ACC112 (cell line): ENCODE measurements around the gene ACTR2.

Experiments used
- H2AFZ ChIP-seq: fragments of 200-600 bp; sonication (generic); one replicate; pipeline ENCODE4 v1.6.0; 2017; ENCODE audit warnings: antibody characterized with exemption, low read length; ENCODE audit not compliant: unreplicated experiment
- H3K27ac ChIP-seq: fragments of 200-600 bp; sonication (generic); 2 replicates; pipeline ENCODE4 v1.5.1; 2014; ENCODE audit warnings: low read depth, mild to moderate bottlenecking, antibody characterized with exemption, low read length, moderate library complexity
- H3K27me3 ChIP-seq: fragments of 200-600 bp; sonication (generic); 2 replicates; pipeline ENCODE4 v1.6.1; 2014; ENCODE audit warnings: mild to moderate bottlenecking, antibody characterized with exemption, low read length, moderate library complexity, mixed read lengths; ENCODE audit not compliant: insufficient read depth
- H3K36me3 ChIP-seq: fragments of 200-600 bp; sonication (generic); 2 replicates; pipeline ENCODE4 v1.6.1; 2016; ENCODE audit warnings: mild to moderate bottlenecking, antibody characterized with exemption, low read length, moderate library complexity, mixed read lengths; ENCODE audit not compliant: insufficient read depth
- H3K4me1 ChIP-seq: fragments of 200-600 bp; sonication (generic); one replicate; pipeline ENCODE4 v1.6.1; 2016; ENCODE audit warnings: low read length, mixed read lengths; ENCODE audit not compliant: insufficient read depth, unreplicated experiment, control insufficient read depth
- H3K4me3 ChIP-seq: fragments of 200-600 bp; sonication (generic); 2 replicates; pipeline ENCODE4 v1.5.1; 2014; ENCODE audit warnings: mild to moderate bottlenecking, low read depth, low read length
- H3K79me2 ChIP-seq: fragments of 200-600 bp; sonication (generic); one replicate; pipeline ENCODE4 v1.6.0; 2016; ENCODE audit warnings: low read length; ENCODE audit not compliant: control insufficient read depth, unreplicated experiment, insufficient read depth

The ACTR2 gene

DNA sequence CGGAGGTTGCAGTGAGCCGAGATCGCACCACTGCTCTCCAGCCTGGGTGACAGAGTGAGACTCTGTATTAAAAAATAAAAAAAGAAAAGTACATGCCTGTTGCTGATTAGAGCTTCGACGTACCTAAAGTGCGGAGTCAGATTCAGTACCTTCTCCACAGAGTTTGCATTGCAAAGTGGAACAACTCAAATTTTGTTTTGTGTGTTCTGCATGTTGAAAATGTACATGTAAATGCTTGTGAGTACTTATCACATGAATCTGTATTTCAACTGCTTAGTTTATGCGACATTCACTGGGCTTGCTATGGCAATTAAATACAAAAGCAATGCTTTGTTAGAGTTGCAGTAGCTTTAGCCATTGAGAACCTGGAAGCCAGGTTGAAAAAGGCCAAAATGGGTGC lies 36.4 kb downstream of the ACTR2 start:
- Histone ChIP-seq H3K79me2 (peaks cover 16% of the 10 kb centered on the region), H2AFZ (no peak overlapping the region), H3K4me3 (no peak overlapping the region), H3K27me3 (no peaks in the 10 kb centered on the region), H3K4me1 (peaks cover 5% of the 10 kb centered on the region), H3K27ac (no peak overlapping the region), H3K36me3 (peaks cover 18% of the 10 kb centered on the region)

GRCh38 chr2:65264821-65265670 lies 37.4 kb downstream of the ACTR2 start:
- no peak overlapping the region for H3K4me3 ChIP-seq
- H3K36me3 ChIP-seq = peaks cover 18% of the 10 kb centered on the region
- no peak overlapping the region for H2AFZ ChIP-seq

GRCh38 chr2:65265671-65266045 lies 38.0 kb downstream of the ACTR2 start:
- H3K79me2 ChIP-seq = peaks cover 6% of the 10 kb centered on the region
- no peak overlapping the region for H3K4me3 ChIP-seq
- H3K27me3 ChIP-seq = no peaks in the 10 kb centered on the region
- peaks cover 18% of the 10 kb centered on the region for H3K36me3 ChIP-seq
- peaks cover 5% of the 10 kb centered on the region for H3K4me1 ChIP-seq
- no peak overlapping the region for H3K27ac ChIP-seq
- H2AFZ ChIP-seq = no peak overlapping the region

More at GRCh38 chr2:65264821-65265670, 37.4 kb downstream of the ACTR2 start:
- no peaks in the 10 kb centered on the region for H3K27me3 ChIP-seq
- no peak overlapping the region for H3K27ac ChIP-seq
- H3K79me2 ChIP-seq = peaks cover 10% of the 10 kb centered on the region
- peaks cover 5% of the 10 kb centered on the region for H3K4me1 ChIP-seq

- Histone ChIP-seq H3K27me3 (no peaks in the 10 kb centered on the region), H3K4me1 (no peaks in the 10 kb centered on the region), H3K36me3 (peaks cover 14% of the 10 kb centered on the region; the same call in 1 of the 2 replicates), H2AFZ (no peak overlapping the region), H3K4me3 (no peak overlapping the region), H3K27ac (no peak overlapping the region), H3K79me2 (peaks cover 6% of the 10 kb centered on the region)
These were observed 39.4 kb downstream of the ACTR2 start for GRCh38 chr2:65267008-65267407.

DNA sequence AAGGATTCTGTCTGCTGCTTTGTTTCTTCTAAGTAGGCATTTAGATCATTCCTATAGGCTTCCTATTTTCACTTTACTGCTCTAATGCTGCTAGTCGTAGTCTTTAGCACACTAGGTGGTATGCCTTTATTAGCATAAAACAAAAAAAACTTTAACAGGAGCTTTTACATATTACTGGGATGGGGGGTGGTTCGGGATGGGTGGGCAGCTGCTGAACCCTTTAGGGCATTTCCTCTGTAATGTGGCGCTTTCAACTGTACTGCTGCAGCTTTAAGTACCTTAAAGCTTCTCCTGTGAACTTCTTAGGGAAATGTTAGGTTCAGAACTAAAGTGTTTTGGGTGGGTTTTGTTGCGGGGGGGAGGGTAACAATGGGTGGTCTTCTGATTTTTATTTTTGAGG lies 41.3 kb downstream of the ACTR2 start:
- H3K4me1 ChIP-seq = no peaks in the 10 kb centered on the region
- H3K27me3 ChIP-seq = no peaks in the 10 kb centered on the region
- H3K27ac ChIP-seq = no peak overlapping the region
- H3K4me3 ChIP-seq = no peak overlapping the region
- no peak overlapping the region for H2AFZ ChIP-seq
- peaks cover 6% of the 10 kb centered on the region for H3K79me2 ChIP-seq
- H3K36me3 ChIP-seq = peaks cover 12% of the 10 kb centered on the region; the same call in 1 of the 2 replicates

GRCh38 chr2:65273344-65273743 lies 45.7 kb downstream of the ACTR2 start:
- Histone ChIP-seq H3K27me3 (no peaks in the 10 kb centered on the region), H2AFZ (no peak overlapping the region), H3K36me3 (no peaks in the 10 kb centered on the region), H3K4me1 (peaks cover 18% of the 10 kb centered on the region), H3K4me3 (no peak overlapping the region), H3K27ac (no peak overlapping the region), H3K79me2 (no peaks in the 10 kb centered on the region)

DNA sequence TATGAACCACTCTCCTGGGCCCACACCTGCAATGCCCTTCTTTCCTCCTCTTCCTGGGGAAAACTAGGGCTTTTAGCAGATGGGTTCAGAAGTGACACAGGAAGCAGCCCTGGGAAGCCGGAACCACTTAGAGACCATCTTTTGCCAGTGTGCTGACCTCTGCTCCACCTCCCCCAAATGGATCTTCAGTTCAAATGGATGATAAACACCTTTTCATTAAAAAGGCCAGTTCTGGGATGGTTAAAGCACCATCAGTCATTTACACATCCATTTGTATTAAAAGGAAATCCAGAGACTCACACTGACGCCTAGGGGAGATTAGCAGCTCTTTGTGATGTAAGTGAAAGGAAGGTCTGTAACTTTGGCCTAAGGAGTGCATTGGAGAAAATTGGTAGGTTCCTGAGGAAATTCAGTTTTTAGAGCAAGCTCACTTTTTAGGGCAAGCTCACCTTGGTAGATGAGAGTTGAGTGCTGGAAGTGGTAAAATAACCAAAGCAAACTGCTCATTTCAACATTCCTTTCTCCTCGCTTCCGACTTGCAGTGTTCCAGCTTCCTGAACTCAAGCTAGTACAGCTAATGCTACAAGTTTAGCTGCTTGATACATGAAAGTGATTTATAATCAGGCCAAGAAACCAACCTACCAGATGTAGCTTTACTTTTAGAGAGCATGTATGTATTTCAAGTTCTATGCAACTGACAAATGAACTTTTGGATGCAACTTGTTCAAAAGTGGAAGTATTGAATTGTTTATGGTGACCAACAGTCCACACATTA lies 47.7 kb downstream of the ACTR2 start:
- Histone ChIP-seq H3K27ac (no peak overlapping the region), H3K79me2 (no peaks in the 10 kb centered on the region), H2AFZ (no peak overlapping the region), H3K4me3 (no peak overlapping the region), H3K36me3 (no peaks in the 10 kb centered on the region), H3K4me1 (peaks cover 27% of the 10 kb centered on the region), H3K27me3 (no peaks in the 10 kb centered on the region)

GRCh38 chr2:65276609-65277008 lies 49.0 kb downstream of the ACTR2 start:
- Histone ChIP-seq H3K4me3 (no peak overlapping the region), H3K4me1 (peaks cover 27% of the 10 kb centered on the region), H3K36me3 (no peaks in the 10 kb centered on the region), H2AFZ (no peak overlapping the region), H3K27me3 (no peaks in the 10 kb centered on the region), H3K27ac (no peak overlapping the region), H3K79me2 (no peaks in the 10 kb centered on the region)

DNA sequence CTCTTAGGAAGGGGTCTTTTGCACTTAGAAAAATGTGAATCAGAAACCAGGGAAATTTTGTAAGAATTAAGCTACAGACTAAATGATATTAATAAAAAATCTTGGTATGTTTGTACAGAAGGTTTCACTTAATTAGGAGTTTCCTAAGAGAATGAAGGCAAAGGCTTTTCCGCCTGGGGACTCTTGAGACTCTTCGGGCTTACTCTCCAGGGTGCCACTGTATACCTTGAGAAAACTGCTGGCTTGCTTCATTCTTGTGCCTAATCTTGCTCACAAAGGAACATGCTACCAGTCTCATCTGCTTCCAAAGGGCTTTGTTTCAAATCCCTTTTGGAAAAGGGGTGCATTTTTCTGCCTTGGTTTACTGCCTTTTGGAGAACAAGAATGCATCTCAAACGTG lies 49.5 kb downstream of the ACTR2 start:
- H3K27me3 ChIP-seq = no peaks in the 10 kb centered on the region

DNA sequence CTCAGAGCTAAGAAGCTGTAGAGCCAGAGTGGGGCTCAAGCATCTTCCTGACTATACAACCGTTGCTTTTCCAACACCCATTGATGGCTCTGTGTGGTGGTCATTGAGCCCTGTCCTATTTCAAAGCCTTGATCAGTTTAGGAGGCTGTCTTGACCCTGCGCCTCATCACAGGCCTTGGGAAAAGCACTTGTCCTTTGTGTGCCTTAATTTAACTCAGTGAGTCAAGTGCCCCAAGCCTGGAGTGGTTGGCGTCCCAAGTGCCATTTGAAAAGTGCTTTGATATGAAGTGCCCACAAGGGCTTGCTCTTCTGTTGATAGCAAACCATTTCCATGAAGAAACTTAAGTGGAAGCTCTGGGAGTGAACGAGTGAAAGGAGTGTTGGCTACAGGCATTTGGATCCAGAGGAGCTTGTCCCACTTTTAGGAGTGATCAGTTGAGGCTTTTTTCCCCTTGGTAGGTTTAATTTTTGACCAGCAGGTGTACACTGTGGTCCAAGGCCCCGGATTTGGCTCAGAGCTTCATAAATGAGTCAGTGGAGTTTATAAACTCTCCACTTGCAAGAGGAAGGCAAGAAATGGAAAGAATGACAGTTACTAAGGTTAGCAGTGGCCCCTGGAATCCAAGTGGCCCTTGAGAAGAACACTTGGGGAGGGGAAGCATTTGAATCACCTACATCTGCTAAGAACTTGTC lies 50.3 kb downstream of the ACTR2 start:
- Histone ChIP-seq H3K4me3 (no peak overlapping the region), H3K27ac (no peak overlapping the region), H3K36me3 (no peaks in the 10 kb centered on the region), H3K79me2 (no peaks in the 10 kb centered on the region), H3K4me1 (peaks cover 27% of the 10 kb centered on the region), H2AFZ (no peak overlapping the region), H3K27me3 (no peaks in the 10 kb centered on the region)

More for the DNA sequence above, 49.5 kb downstream of the ACTR2 start:
- H3K4me1 ChIP-seq = peaks cover 27% of the 10 kb centered on the region
- no peak overlapping the region for H2AFZ ChIP-seq
- H3K27ac ChIP-seq = no peak overlapping the region
- H3K4me3 ChIP-seq = no peak overlapping the region
- H3K79me2 ChIP-seq = no peaks in the 10 kb centered on the region
- no peaks in the 10 kb centered on the region for H3K36me3 ChIP-seq
